PFSK-1 (cell line): Measurements from ENCODE around the gene FAM227B.

Experiments
- FOXP2 ChIP-seq: optimal IDR thresholded peaks from 2 replicates; pipeline ENCODE3; 2011; ENCODE audit warnings: borderline replicate concordance, control low read depth, inconsistent platforms; ENCODE audit not compliant: insufficient read depth; ENCODE audit errors: extremely low read length, extremely low read depth
- POLR2AphosphoS5 ChIP-seq: IDR thresholded peaks from 2 replicates; pipeline ENCODE4 v1.6.1; 2012; ENCODE audit warnings: low read depth, mild to moderate bottlenecking, control low read depth, low read length, moderate library complexity
- SIN3A ChIP-seq: IDR thresholded peaks from 2 replicates; pipeline ENCODE4 v1.6.1; 2012; ENCODE audit warnings: mild to moderate bottlenecking, low read length, moderate library complexity, borderline replicate concordance; ENCODE audit not compliant: insufficient read depth
- TAF1 ChIP-seq: IDR thresholded peaks from 2 replicates; pipeline ENCODE4 v1.6.1; 2012; ENCODE audit warnings: low read length, control low read depth, borderline replicate concordance; ENCODE audit not compliant: insufficient read depth
- TF ChIP-seq, protein P1 (sequence below), 2 experiments: IDR thresholded peaks; 2 replicates each; pipeline versions ENCODE4 v1.6.1 to v1.8.0; 2011 to 2012; ENCODE audit warnings: low read depth in 2 of 2, low read length in 2 of 2, control low read depth in 1 of 2, inconsistent platforms in 1 of 2, mild to moderate bottlenecking in 1 of 2, moderate library complexity in 1 of 2; ENCODE audit not compliant: insufficient read depth in 1 of 2

The FAM227B gene

DNA sequence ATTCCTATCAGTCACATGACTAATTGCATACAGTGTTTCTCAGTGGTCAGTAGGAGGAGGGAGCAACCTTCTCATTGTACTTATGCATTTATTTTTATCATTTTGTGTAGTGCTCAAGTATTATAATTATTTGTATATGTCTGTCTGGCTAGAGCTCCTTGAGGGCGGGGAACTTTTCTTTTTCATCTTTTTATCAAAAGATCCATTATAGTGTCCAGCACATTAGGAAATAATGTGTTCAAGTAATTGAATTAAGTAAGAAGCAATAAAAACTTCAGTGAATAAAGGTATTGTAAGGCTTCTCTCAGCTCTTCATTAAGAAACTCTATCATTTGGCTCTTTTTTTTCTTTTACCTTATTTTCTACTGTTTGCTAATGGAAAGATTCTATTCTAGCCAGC lies 178.8 kb downstream of the FAM227B start:
- TF ChIP-seq, protein P1, sequence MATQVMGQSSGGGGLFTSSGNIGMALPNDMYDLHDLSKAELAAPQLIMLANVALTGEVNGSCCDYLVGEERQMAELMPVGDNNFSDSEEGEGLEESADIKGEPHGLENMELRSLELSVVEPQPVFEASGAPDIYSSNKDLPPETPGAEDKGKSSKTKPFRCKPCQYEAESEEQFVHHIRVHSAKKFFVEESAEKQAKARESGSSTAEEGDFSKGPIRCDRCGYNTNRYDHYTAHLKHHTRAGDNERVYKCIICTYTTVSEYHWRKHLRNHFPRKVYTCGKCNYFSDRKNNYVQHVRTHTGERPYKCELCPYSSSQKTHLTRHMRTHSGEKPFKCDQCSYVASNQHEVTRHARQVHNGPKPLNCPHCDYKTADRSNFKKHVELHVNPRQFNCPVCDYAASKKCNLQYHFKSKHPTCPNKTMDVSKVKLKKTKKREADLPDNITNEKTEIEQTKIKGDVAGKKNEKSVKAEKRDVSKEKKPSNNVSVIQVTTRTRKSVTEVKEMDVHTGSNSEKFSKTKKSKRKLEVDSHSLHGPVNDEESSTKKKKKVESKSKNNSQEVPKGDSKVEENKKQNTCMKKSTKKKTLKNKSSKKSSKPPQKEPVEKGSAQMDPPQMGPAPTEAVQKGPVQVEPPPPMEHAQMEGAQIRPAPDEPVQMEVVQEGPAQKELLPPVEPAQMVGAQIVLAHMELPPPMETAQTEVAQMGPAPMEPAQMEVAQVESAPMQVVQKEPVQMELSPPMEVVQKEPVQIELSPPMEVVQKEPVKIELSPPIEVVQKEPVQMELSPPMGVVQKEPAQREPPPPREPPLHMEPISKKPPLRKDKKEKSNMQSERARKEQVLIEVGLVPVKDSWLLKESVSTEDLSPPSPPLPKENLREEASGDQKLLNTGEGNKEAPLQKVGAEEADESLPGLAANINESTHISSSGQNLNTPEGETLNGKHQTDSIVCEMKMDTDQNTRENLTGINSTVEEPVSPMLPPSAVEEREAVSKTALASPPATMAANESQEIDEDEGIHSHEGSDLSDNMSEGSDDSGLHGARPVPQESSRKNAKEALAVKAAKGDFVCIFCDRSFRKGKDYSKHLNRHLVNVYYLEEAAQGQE (IDR thresholded peaks at IDR 0.05; ENCODE audit: insufficient read depth in 1 of 2, low read depth in 2 of 2, low read length in 2 of 2): no peak
- TF ChIP-seq TAF1 (no peak), SIN3A (no peak), POLR2AphosphoS5 (no peak), FOXP2 (no peak)

DNA sequence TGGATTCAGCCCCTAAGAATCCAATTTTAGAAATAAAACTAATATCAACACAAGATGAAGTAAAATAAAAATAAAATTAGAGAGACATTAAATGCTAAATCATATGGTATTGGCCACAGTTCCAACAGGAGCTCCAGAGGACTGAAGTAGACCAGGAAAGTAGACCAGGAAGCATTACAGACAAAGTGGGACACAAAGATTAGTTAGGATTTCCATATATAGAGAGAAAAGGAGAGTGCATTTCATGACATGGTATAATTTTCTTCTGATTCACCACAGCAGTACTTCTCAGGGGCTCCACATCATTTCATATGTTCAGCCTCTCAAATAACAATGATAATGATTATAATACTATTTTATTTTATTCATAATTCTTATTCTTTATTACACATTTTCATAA lies 179.3 kb downstream of the FAM227B start:
- no peak for TF ChIP-seq SIN3A
- TF ChIP-seq TAF1: no peak
- no peak for TF ChIP-seq POLR2AphosphoS5

- TF ChIP-seq FOXP2 (no peak), POLR2AphosphoS5 (no peak), TAF1 (no peak), SIN3A (no peak)
- TF ChIP-seq, protein P1 (IDR thresholded peaks at IDR 0.05; ENCODE audit: insufficient read depth in 1 of 2, low read depth in 2 of 2, low read length in 2 of 2): no peak
Observed at GRCh38 chr15:49439678-49440395, 180.8 kb downstream of the FAM227B start.

DNA sequence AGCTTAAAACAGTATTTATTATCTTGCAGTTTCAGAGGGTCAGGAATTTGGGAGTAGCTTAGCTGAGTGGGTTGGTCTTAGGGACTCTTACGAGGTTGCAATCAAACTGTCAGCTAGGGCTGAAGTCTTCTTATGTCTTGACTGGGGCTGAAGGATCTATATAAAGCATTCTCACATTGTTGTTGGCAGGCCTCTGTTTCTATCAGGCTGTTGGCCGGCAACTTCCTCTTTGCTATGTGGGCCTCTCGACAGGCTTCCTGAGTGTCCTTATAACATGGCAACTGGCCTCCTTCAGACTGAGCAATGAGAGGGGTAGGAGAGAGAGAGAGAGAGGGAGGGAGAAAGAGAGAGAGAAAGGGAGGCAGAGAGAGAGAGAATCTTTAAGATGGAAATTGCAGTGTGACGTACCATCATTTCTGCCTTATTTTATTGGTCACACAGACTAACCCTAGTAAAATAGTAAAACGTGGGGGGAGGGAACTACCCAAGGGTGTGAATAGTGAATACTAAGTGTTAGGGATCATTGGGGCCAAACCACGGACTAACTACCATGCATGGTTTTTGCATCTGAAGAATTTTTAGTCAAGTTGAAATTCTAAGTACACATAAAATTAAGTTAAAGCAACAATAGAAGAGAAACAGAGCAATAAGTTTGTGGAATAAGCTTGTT lies 181.5 kb downstream of the FAM227B start:
- TF ChIP-seq, protein P1 (IDR thresholded peaks at IDR 0.05; ENCODE audit: insufficient read depth in 1 of 2, low read depth in 2 of 2, low read length in 2 of 2): no peak
- no peak for TF ChIP-seq SIN3A
- no peak for TF ChIP-seq TAF1
- TF ChIP-seq FOXP2: no peak
- no peak for TF ChIP-seq POLR2AphosphoS5

GRCh38 chr15:49436751-49437150 lies 183.9 kb downstream of the FAM227B start:
- no peak for TF ChIP-seq SIN3A
- TF ChIP-seq, protein P1 (IDR thresholded peaks at IDR 0.05; ENCODE audit: insufficient read depth in 1 of 2, low read depth in 2 of 2, low read length in 2 of 2): no peak
- no peak for TF ChIP-seq FOXP2
- no peak for TF ChIP-seq POLR2AphosphoS5
- no peak for TF ChIP-seq TAF1
